GM18499 (cell line): Measurements from ENCODE around the gene VAT1L.
"Not testable (repeated sequence)": the region's sequence is repeated elsewhere in the genome, so short reads cannot be mapped to it uniquely, and the experiment has no call there.

Experiments used
- ATAC-seq: cut with Tn5 transposase; IDR thresholded peaks from one replicate; pipeline ENCODE4 v1.9.1; 2021; ENCODE audit warnings: moderate number of reproducible peaks; ENCODE audit not compliant: insufficient read depth, unreplicated experiment

The VAT1L gene

DNA sequence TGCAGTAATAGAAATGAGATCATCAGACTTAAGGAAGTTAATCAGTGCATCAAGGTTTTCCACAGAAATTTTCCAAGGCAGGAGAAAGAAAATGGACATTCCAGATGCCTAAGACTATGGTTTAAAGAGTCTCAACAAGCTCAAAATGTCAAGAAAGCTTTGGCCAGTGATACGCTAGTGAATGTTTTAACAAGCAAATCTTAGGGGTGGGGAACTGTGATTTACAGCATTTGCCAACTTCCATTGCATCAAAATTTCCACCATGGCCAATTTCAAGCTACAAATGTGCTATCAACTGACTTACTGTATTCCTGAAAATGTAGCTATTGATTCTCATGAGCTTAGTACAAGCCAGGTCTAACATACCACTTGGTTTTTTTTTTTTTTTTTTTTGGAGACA is 151.6 kb downstream of the VAT1L start:
- ATAC-seq, result no peak

DNA sequence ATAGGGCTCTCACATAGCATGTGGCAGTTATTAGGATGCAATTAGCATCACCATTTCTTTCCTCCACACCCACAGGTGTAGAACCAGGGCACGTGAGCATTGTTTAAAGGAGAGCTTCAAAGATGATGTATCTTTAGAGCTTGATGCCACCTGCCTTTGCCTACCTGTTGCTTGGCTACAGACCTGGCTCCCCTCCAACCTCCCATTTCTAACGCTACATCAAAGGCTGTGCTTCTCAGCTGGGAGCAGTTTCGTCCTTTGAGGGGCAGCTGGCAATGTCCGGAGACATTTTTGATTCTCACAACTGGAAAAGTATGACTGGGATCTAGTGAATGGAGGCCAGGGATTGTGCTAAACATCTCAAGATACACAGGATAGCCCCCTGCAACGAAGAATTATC is 155.4 kb downstream of the VAT1L start:
- no peak for ATAC-seq

GRCh38 chr16:77944631-77945030 is 156.3 kb downstream of the VAT1L start:
- ATAC-seq, result no peak

GRCh38 chr16:77945126-77945525 is 156.8 kb downstream of the VAT1L start:
- no peak for ATAC-seq

DNA sequence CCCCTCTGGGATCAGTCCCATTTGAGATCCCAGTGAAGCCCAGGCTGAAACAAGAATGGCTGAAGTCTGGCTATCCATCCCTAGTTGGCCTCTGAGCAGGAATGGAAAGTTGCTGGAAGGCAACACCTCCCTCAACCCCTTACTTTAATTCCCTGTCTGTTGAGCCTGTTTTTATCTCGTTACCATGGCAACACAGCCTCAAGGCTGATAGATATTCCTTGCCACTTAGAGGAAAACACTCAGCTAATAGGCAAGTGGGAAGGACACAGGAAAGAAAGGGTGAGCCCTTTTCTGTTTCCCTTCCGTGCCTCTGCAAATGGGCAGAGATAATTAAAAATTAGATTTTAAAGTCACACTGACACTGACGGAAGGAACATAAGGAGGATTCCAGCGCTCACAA is 158.5 kb downstream of the VAT1L start:
- no peak for ATAC-seq

GRCh38 chr16:77947590-77947989 is 159.2 kb downstream of the VAT1L start:
- ATAC-seq, result not testable (repeated sequence)

- no peak for ATAC-seq
Observed at GRCh38 chr16:77948835-77949234, 160.5 kb downstream of the VAT1L start.

- ATAC-seq, result no peak
Observed at GRCh38 chr16:77949445-77949844, 161.1 kb downstream of the VAT1L start.

DNA sequence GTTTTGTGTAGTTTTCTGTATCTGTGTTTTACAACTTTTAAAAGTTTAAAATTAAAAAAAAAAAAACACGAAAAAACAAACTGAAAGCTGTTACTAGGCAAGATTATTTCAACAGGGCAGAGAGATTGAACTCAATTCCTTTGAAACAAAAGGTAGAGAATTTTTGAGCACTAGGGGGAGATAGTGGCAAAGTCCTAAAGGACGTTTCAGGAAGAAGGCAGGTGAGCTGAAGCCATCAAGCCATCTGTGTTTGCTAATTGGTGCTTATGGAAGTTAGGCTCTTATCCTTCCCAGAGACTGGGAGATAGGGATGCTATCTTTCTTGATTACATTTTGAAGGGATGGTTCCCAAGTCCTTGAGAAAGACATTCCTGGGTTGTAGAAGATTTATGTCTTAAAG is 163.4 kb downstream of the VAT1L start:
- ATAC-seq, result no peak

DNA sequence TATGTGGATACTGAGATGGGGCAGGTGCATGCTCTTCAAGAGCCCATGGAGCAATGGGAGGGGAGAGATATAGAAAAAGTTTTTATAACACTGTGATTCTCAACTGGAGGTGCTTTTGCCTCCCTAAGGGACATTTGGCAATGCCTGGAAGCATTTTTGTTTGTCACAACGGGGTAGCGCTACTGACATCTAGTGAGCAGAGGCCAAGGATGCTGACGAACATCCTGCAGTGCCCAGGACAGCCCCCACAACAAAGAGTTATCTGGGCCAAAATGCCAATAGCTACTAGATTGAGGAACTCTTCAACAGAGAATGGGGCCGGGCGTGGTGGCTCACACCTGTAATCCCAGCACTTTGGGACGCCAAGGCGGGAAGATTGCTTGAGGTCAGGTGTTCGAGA is 166.8 kb downstream of the VAT1L start:
- no peak for ATAC-seq

GRCh38 chr16:77956231-77956630 is 167.9 kb downstream of the VAT1L start:
- no peak for ATAC-seq

- ATAC-seq, result no peak
Observed at GRCh38 chr16:77960766-77961165, 172.4 kb downstream of the VAT1L start.

GRCh38 chr16:77961814-77962213 is 173.4 kb downstream of the VAT1L start:
- ATAC-seq, result no peak

- ATAC-seq, result no peak
Observed at GRCh38 chr16:77962689-77963088, 174.3 kb downstream of the VAT1L start.

GRCh38 chr16:77963185-77964044 is 175.1 kb downstream of the VAT1L start:
- peak; percentile 59 for ATAC-seq

DNA sequence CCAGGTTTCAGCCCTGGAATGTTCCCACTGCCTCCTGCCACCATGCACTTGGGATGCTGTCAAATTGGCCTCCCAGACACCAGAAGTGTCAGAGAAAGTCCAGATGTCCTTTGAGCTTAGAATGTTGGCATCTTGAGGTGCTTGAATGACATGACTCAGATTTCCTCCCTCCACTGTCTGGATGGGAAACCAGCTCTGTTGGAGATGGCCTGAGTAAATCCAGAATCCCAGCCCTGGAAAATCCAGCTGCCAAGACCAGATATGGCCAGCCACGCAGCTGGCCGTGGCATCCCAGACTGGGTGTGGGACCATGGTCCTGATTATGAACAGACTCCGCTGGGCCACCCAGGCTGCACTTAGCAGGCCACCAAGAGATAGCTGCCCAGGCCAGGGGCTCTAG is 177.0 kb downstream of the VAT1L start:
- ATAC-seq, result no peak

DNA sequence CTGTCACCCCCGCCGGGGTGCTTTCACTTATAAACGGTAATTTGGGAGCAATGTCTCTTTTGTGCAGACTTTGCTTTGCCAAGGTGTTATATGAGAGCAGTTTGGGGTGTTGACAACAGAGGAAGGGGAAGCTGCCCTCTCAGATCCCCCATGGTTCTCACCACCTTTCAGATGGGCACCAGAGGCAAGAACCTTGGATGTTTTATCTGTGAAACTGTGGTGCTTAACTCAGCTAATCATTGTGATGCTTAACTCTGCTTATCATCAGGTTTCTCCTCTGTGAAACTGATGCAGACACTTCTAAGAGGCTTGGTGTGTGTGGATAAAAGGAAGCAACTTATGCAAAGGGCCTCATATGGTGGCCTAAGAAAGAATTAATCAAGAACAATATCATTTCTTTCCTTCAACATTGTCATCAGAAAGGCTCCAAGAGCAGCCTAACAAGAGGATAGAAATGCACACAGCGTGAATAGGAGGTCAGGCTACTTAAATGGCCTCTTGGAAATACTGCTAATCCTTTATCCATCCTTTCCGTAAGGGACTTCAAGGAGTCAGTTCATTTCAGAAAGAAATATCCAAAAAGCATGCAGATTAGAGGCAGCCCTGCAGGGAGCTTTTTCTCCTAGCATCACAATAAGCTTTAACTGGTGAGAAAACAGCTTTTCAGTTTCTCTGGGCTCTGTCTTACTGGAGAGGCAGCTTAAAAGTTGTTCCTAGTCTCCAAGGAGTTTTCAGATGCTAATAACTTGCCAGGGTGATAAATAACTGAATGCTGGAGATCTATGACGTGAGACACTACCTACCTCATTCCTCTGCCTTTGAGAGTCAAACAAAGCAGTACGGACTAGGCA is 178.9 kb downstream of the VAT1L start:
- no peak for ATAC-seq

GRCh38 chr16:77969861-77970260 is 181.5 kb downstream of the VAT1L start:
- ATAC-seq, result no peak

GRCh38 chr16:77970371-77970770 is 182.0 kb downstream of the VAT1L start:
- no peak for ATAC-seq

- no peak for ATAC-seq
Observed at GRCh38 chr16:77971306-77972061, 183.1 kb downstream of the VAT1L start.

DNA sequence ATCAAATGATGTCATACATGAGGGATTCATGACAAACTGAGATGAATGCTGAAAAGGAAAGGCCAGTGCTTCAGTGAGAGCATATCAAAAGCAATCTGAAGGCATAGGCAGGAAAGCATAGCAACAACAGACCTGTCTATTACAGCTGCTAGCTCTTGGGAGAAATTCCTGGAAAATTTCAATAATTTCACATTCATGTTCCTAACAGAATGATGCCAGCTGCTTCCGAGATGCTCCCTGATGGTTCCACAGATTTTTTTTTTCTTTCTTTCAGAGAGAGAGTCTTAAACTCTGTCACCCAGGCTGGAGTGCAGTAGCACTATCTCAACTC is 183.7 kb downstream of the VAT1L start:
- no peak for ATAC-seq
